ENCODE results near the gene TIMP2. TPM values are rescaled to one million over a fixed set of nuclear protein-coding genes. Genes with fewer than 3 reads are reported as not detected.
"Not testable (repeated sequence)": the region's sequence is repeated elsewhere in the genome, so short reads cannot be mapped to it uniquely, and the experiment has no call there.

The TIMP2 gene
- total RNA-seq, 4 donors from 2014 or later: 139 to 161 (median 150) TPM

- TF ChIP-seq CTCF (IDR thresholded peaks at IDR 0.05): no peak
- peak; percentile 53 for ATAC-seq (ENCODE audit: low FRiP score)
These were observed 20.8 kb downstream of the TIMP2 start for GRCh38 chr17:78904371-78904770.

DNA sequence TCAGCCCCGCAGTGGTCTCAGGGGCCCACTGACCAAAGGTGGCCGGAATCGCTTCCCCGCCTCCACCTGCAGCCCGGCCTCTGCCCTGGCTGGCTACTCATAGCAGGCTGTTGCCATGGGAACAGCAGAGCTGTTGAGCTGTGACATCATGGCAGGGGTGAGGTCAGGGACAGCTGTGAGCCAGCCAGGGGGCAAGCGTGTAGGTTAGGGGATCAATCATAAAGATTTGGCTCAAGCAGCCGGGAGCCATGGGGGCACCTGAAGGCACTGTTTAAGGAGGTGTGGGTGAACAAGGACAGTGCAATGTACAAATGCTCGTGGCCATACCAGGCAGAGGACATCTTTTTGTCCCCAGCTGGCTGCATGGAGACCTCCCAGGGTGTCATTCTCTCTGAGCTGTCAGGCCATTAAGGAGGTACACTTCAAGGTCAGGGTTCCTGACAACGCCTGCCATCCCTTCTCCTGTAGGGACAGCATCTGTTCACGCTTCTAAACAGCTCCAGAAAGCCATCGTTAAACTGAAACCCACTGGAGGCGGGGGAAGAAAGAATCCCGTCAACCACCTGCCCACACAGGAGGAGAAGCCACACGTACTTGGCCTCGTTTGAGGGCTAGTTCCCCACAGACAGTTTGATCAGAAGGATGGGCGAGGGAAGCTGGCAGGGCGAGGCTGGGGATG, 21.9 kb downstream of the TIMP2 start, which contains the start of gene CEP295NL:
Gene CEP295NL (minus strand): TSS at position 101 of the 679 bp plus-strand sequence. CDS start 1,373 bp downstream, outside the sequence.
- TF ChIP-seq CTCF (IDR thresholded peaks at IDR 0.05): no peak
- DNase-seq (ENCODE audit: low spot score): no peak
- ATAC-seq (ENCODE audit: low FRiP score): no peak

More at GRCh38 chr17:78904371-78904770, 20.8 kb downstream of the TIMP2 start:
- DNase-seq (ENCODE audit: low spot score): no peak

- ATAC-seq (ENCODE audit: low FRiP score); DNase-seq (ENCODE audit: low spot score): not testable (repeated sequence)
These were observed 23.0 kb downstream of the TIMP2 start for GRCh38 chr17:78902231-78902630.

DNA sequence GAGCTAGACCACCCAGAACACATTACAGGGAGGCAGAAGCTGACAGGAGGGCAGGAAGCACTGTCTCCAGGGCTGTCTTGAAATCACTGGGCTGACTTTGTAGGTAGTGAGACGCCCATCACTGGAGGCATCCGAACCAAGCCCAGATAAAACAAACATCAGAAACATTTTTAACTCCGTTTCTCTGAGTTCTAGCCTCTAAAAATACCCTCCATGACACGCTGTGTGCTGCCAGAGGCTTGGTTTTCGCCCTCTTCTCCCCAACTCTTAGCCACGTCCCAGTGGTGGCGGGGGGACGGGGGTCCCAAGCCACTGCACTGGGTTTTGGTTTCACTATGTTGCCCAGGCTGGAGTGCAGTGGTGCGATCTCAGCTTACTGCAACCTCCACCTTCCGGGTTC, 23.4 kb downstream of the TIMP2 start:
- DNase-seq (ENCODE audit: low spot score) (no peak), ATAC-seq (ENCODE audit: low FRiP score) (no peak)

GRCh38 chr17:78900816-78901215, 24.4 kb downstream of the TIMP2 start:
- no peak for TF ChIP-seq CTCF (IDR thresholded peaks at IDR 0.05)
- DNase-seq (ENCODE audit: low spot score) (no peak), ATAC-seq (ENCODE audit: low FRiP score) (no peak)

More for the DNA sequence above, 23.4 kb downstream of the TIMP2 start:
- no peak for TF ChIP-seq CTCF (IDR thresholded peaks at IDR 0.05)

GRCh38 chr17:78899361-78900260, 25.6 kb downstream of the TIMP2 start:
- no peak for DNase-seq (ENCODE audit: low spot score)
- peak; percentile 71 for ATAC-seq (ENCODE audit: low FRiP score)
- TF ChIP-seq CTCF (IDR thresholded peaks at IDR 0.05): no peak

DNA sequence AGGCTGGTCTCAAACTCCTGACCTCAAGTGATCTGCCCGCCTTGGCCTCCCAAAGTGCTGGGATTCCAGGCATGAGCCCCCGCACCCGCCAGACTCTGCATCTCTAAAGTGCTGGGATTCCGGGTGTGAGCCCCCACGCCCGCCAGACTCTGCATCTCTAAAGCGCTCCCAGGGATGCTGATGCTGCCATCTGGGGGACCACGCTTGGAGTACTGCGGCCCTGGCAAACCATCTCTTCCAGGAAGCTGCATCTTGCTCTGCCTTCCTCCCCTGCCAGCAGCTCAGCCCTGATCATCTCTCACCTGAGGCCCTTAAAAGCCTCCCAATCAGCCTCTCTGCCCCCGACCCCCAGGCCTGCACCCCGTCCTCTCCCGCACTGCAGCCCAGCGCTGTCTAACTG, 26.2 kb downstream of the TIMP2 start:
- no peak for ATAC-seq (ENCODE audit: low FRiP score)
- no peak for TF ChIP-seq CTCF (IDR thresholded peaks at IDR 0.05)
- no peak for DNase-seq (ENCODE audit: low spot score)
